ENCODE measurements around the gene BEST3.
"Not testable (repeated sequence)": the region's sequence is repeated elsewhere in the genome, so short reads cannot be mapped to it uniquely, and the experiment has no call there.

The BEST3 gene

DNA sequence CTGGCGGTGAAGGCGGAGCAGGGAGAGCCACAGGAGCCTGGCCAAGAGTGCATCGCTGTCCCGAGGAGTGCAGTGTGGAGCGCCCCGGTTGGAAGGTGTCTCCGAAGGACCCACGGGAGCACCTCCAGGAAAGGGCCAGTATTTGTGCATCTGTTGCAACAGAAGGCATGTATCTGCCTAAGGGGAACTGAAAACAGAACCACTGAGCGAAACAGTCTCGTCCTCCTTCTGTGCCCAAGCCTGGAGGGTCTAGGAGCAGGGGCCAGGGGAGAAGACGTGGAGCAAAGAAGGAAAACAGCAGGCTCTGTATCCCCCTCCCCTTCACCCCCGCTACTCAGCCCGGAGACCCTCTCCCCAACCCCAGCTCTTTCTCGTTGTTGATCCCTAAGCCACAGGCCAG lies 83.1 kb downstream of the BEST3 start:
- TF ChIP-seq ZFX (IDR thresholded peaks at IDR 0.05; ENCODE audit: borderline replicate concordance), result no peak
- TF ChIP-seq, protein P1, sequence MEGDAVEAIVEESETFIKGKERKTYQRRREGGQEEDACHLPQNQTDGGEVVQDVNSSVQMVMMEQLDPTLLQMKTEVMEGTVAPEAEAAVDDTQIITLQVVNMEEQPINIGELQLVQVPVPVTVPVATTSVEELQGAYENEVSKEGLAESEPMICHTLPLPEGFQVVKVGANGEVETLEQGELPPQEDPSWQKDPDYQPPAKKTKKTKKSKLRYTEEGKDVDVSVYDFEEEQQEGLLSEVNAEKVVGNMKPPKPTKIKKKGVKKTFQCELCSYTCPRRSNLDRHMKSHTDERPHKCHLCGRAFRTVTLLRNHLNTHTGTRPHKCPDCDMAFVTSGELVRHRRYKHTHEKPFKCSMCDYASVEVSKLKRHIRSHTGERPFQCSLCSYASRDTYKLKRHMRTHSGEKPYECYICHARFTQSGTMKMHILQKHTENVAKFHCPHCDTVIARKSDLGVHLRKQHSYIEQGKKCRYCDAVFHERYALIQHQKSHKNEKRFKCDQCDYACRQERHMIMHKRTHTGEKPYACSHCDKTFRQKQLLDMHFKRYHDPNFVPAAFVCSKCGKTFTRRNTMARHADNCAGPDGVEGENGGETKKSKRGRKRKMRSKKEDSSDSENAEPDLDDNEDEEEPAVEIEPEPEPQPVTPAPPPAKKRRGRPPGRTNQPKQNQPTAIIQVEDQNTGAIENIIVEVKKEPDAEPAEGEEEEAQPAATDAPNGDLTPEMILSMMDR (IDR thresholded peaks at IDR 0.05), result no peak
- H3K27ac ChIP-seq, result no peak overlapping the region

DNA sequence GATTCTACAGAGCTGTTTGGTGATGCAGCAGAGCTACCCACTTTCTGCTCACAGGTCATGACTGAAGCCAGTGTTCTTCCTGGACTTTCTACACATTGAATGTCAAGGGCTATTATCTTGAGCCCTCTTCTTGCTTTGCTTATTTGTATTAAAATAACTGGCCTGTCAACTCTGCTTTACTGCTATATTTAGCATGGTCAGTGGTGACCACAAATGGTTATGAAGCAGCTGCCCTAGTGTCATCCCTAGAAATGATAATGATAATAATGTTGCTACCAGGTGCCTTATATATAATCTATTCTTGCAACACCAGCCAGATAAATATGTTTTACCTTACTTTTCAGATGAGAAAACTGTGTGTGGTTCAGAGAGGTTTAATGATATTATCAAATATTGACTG lies 85.8 kb downstream of the BEST3 start:
- TF ChIP-seq, protein P1 (IDR thresholded peaks at IDR 0.05), result no peak
- no peak overlapping the region for H3K27ac ChIP-seq

DNA sequence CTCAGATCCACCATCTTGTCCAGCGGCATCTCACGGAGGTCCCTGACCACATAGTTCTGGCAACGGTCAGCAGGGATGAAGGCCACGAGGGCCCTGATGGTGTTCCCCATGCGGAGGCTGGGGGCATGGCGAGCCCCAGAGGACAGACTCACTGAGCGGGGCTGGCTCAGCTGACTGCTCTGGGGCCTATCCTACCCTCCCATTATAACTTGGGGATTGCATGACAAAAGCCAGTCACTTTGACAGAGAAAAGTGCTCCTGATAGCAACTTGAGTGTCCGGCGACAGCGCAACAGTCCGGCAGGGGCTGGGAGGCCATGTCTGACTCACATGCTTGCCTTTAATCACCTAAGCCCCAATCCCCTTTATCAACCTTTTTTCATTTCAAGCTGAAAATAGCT lies 88.4 kb downstream of the BEST3 start, which contains the start of gene LRRC10:
Gene LRRC10, minus strand, starts transcription at position 179 of the 400 bp plus-strand sequence. Its CDS starts 69 bp downstream, at position 110.
- no peak within 1 kb of the TSS for H3K27ac ChIP-seq
- TF ChIP-seq, protein P1 (IDR thresholded peaks at IDR 0.05), result no peak
- TF ChIP-seq ZFX (IDR thresholded peaks at IDR 0.05; ENCODE audit: borderline replicate concordance), result no peak

DNA sequence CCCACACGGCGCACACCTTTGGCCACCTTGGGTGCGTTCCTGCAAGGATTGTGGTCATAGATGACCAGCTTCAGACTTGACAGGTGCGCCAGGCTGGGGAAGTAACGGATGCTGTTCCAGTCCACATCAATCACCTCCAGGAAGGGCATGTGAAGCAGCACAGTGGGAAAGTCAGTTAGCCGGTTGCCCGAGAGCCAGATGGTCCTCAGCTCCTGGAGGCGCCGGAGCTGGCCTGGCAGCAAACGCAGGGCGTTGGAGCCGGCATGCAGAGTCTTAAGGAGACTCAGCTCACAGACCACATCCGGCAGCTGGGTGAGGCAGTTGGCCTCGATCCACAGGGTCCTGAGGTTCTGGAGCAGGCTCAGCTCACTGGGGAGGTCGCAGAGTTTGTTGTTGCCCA lies 89.0 kb downstream of the BEST3 start:
- no peak overlapping the region for H3K27ac ChIP-seq
- no peak for TF ChIP-seq ZFX (IDR thresholded peaks at IDR 0.05; ENCODE audit: borderline replicate concordance)
- TF ChIP-seq, protein P1 (IDR thresholded peaks at IDR 0.05), result no peak

DNA sequence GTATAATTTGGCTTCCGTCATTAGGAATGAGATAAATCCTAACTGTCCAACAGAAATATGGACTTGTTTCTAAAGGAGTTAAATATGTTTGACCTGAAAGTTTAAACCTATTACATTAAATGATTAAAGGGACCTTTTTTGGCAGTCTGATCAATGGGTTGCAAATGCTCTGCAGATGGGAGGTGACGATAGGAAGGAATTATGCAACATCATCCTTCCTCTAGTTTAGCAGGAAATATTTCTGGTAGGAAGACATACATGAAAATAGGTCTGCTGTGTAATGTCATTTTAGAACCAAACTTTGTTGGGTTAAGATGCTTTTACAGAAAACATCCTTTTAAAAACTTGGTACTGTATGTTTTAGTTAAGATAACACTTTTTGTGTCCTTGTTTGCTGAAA lies 91.0 kb downstream of the BEST3 start:
- H3K27ac ChIP-seq, result no peak overlapping the region

DNA sequence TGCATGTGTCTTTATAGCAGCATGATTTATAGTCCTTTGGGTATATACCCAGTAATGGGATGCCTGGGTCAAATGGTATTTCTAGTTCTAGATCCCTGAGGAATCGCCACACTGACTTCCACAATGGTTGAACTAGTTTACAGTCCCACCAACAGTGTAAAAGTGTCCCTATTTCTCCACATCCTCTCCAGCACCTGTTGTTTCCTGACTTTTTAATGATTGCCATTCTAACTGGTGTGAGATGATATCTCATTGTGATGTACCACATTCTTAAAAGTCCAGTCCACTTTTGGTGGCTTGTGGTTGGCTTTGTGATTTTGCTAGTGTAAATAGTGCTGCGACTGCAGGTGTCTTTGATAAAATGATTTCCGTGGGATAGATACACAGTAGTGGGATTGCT lies 94.8 kb downstream of the BEST3 start:
- H3K27ac ChIP-seq, result not testable (repeated sequence)

More for the DNA sequence above, 91.0 kb downstream of the BEST3 start:
- TF ChIP-seq ZFX (IDR thresholded peaks at IDR 0.05; ENCODE audit: borderline replicate concordance), result no peak
- TF ChIP-seq, protein P1 (IDR thresholded peaks at IDR 0.05), result no peak

Measured in 22Rv1 (cell line).